Neural cell (in vitro differentiated cells): Measurements from ENCODE around the gene C5. TPM values are rescaled to one million over a fixed set of nuclear protein-coding genes. Genes with fewer than 3 reads are reported as not detected.

Source experiments
- H2AFZ ChIP-seq: fragments of 200-600, 300-800 bp; sonication (generic), shearing (Covaris generic); 2 replicates; pipeline ENCODE4 v1.6.0; 2014; ENCODE audit warnings: low read depth, mild to moderate bottlenecking, antibody characterized with exemption, low read length, moderate library complexity
- H3F3A ChIP-seq: fragments of 200-600 bp; shearing (Covaris generic); 2 replicates; pipeline ENCODE4 v1.6.1; 2016; ENCODE audit warnings: mild to moderate bottlenecking, moderate library complexity, mixed read lengths, antibody characterized with exemption, low read length; ENCODE audit not compliant: insufficient read depth, poor library complexity, severe bottlenecking
- H3K27ac ChIP-seq: fragments of 200-600, 300-800 bp; sonication (generic), shearing (Covaris generic); 2 replicates; pipeline ENCODE4 v1.5.1; 2014; ENCODE audit warnings: mild to moderate bottlenecking, low read length, moderate library complexity
- H3K27me3 ChIP-seq: fragments of 300-800, 200-600 bp; sonication (generic), shearing (Covaris generic); 2 replicates; pipeline ENCODE4 v1.6.0; 2014; ENCODE audit warnings: mild to moderate bottlenecking, low read depth, low read length, moderate library complexity; ENCODE audit not compliant: insufficient read depth
- H3K36me3 ChIP-seq: fragments of 300-800, 200-600 bp; sonication (generic), shearing (Covaris generic); 2 replicates; pipeline ENCODE4 v1.5.1; 2014; ENCODE audit warnings: mild to moderate bottlenecking, antibody characterized with exemption, low read length, moderate library complexity; ENCODE audit not compliant: insufficient read depth
- H3K4me2 ChIP-seq: fragments of 300-800, 200-600 bp; sonication (generic), shearing (Covaris generic); 2 replicates; pipeline ENCODE4 v1.6.0; 2014; ENCODE audit warnings: mild to moderate bottlenecking, low read length
- H3K4me3 ChIP-seq: fragments of 300-800, 200-600 bp; sonication (generic), shearing (Covaris generic); 2 replicates; pipeline ENCODE4 v1.5.1; 2014; ENCODE audit warnings: mild to moderate bottlenecking, low read length, moderate library complexity
- H3K79me2 ChIP-seq: fragments of 200-600 bp; shearing (Covaris generic); replicated peaks from 2 replicates; pipeline ENCODE4 v1.6.0; 2014; ENCODE audit warnings: mild to moderate bottlenecking, low read length, moderate library complexity; ENCODE audit not compliant: insufficient read depth
- H3K9ac ChIP-seq: fragments of 300-800, 200-600 bp; sonication (generic), shearing (Covaris generic); 2 replicates; pipeline ENCODE4 v1.6.1; 2016; ENCODE audit warnings: mild to moderate bottlenecking, low read length, mixed read lengths
- H3K9me2 ChIP-seq: fragments of 200-600 bp; shearing (Covaris generic); 2 replicates; pipeline ENCODE4 v1.6.1; 2016; ENCODE audit warnings: mild to moderate bottlenecking, low read length, mixed read lengths; ENCODE audit not compliant: insufficient read depth
- H3K9me3 ChIP-seq: fragments of 200-600, 300-800 bp; sonication (generic), shearing (Covaris generic); 2 replicates; pipeline ENCODE4 v1.6.1; 2016; ENCODE audit warnings: mild to moderate bottlenecking, mixed run types, low read length, moderate library complexity, mixed read lengths
- H4K20me1 ChIP-seq: fragments of 200-600 bp; shearing (Covaris generic); 2 replicates; pipeline ENCODE4 v1.6.1; 2016; ENCODE audit warnings: mild to moderate bottlenecking, mixed run types; ENCODE audit not compliant: insufficient read depth
- CTCF ChIP-seq: fragments of 450-650 bp; IDR thresholded peaks from 2 replicates; pipeline ENCODE4 v1.5.1; 2014; ENCODE audit warnings: antibody characterized with exemption, mild to moderate bottlenecking, moderate library complexity; ENCODE audit not compliant: poor library complexity, severe bottlenecking
- EP300 ChIP-seq: fragments of 450-650 bp; conservative IDR thresholded peaks from 2 replicates; pipeline ENCODE4 v1.6.1; 2014; ENCODE audit warnings: antibody characterized with exemption, mild to moderate bottlenecking, moderate library complexity; ENCODE audit not compliant: poor library complexity, severe bottlenecking
- EZH2 ChIP-seq: fragments of 200-600, 300-800 bp; shearing (Covaris generic), sonication (generic); IDR thresholded peaks from 2 replicates; pipeline ENCODE4 v1.6.1; 2014; ENCODE audit warnings: antibody characterized with exemption, low read length, borderline replicate concordance, mild to moderate bottlenecking; ENCODE audit not compliant: insufficient read depth, poor library complexity, severe bottlenecking
- MXI1 ChIP-seq: fragments of 450-650 bp; conservative IDR thresholded peaks from 2 replicates; pipeline ENCODE4 v1.6.1; 2014; ENCODE audit warnings: antibody characterized with exemption, mild to moderate bottlenecking; ENCODE audit not compliant: poor library complexity, severe bottlenecking
- POLR2AphosphoS5 ChIP-seq: IDR thresholded peaks from 2 replicates; pipeline ENCODE4 v1.6.1; 2012
- RAD21 ChIP-seq: fragments of 450-650 bp; conservative IDR thresholded peaks from 2 replicates; pipeline ENCODE4 v1.6.1; 2014; ENCODE audit warnings: antibody characterized with exemption, mild to moderate bottlenecking, moderate library complexity
- REST ChIP-seq: IDR thresholded peaks from 2 replicates; pipeline ENCODE4 v1.6.1; 2012; ENCODE audit warnings: borderline replicate concordance
- SMC3 ChIP-seq: fragments of 450-650 bp; conservative IDR thresholded peaks from 2 replicates; pipeline ENCODE4 v1.6.1; 2014; ENCODE audit warnings: antibody characterized with exemption, mild to moderate bottlenecking, moderate library complexity; ENCODE audit not compliant: poor library complexity
- TAF1 ChIP-seq: IDR thresholded peaks from 2 replicates; pipeline ENCODE4 v1.6.1; 2012; ENCODE audit warnings: low read depth
- polyA plus RNA-seq: library from polyadenylated mRNA; depleted of rRNA; stranded (reverse); fragments of >200 nt; gene quantifications from 2 replicates; pipeline ENCODE4 v1.2.3, GENCODE V29; 2014

The C5 gene
- polyA plus RNA-seq, 1 donor from 2014 or later = 3.8 TPM

DNA sequence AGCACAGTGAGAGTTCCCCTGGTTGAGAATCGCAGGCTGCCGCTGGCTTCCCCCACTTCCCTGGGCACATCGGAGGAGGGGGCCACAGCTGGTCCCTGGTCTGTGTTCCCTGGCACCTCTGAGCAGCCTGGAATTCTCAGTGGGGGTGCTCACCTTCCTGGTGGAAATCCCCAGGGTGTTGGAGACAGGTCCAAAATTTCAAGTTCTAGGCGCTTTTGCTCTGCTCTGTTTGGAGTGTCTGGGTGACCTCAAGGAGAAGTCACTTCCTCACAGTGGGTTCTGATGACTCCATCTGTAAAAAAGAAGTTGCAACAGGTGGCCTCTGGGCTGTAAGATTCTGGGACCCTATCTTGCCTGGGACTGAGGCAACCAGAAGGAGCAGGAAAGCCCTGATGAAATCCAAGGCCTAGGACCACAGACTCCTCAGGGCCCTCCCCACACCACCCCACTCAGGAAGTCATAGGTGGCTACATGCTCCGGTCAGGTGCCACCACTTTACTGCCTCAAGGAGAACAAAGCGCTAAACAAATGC, 123.6 kb downstream of the C5 start, which contains the start of gene TRAF1:
Gene TRAF1, minus strand, starts transcription at position 400 of the 532 bp plus-strand sequence. CDS start 721 bp downstream, outside the sequence.
- Histone ChIP-seq H3K9ac (no peak within 1 kb of the TSS), H3F3A (no peaks in the 10 kb centered on the region), H3K79me2 (no peaks in the 10 kb centered on the region), H3K36me3 (no peaks in the 10 kb centered on the region), H3K27ac (no peak within 1 kb of the TSS), H3K4me3 (no peak within 1 kb of the TSS), H3K27me3 (peaks cover 15% of the 10 kb centered on the region), H2AFZ (no peak within 1 kb of the TSS), H4K20me1 (no peaks in the 10 kb centered on the region), H3K9me2 (no peaks in the 10 kb centered on the region), H3K9me3 (no peaks in the 10 kb centered on the region), H3K4me2 (no peak within 1 kb of the TSS)
- TF ChIP-seq TAF1 (no peak), RAD21 (no peak), SMC3 (no peak)

GRCh38 chr9:120925535-120926396, 124.3 kb downstream of the C5 start:
- H2AFZ ChIP-seq = no peak overlapping the region
- H3K27ac ChIP-seq = no peak overlapping the region
- TF ChIP-seq POLR2AphosphoS5 (no peak), TAF1 (no peak), CTCF (no peak), EZH2 (no peak), EP300 (no peak), REST (no peak), SMC3 (no peak), RAD21 (no peak), MXI1 (no peak)
- no peaks in the 10 kb centered on the region for H4K20me1 ChIP-seq
- no peaks in the 10 kb centered on the region for H3K9me3 ChIP-seq
- no peaks in the 10 kb centered on the region for H3K9me2 ChIP-seq
- no peaks in the 10 kb centered on the region for H3K79me2 ChIP-seq
- H3K27me3 ChIP-seq = peaks cover 15% of the 10 kb centered on the region
- H3K9ac ChIP-seq = no peak overlapping the region
- H3K4me3 ChIP-seq = no peak overlapping the region
- no peaks in the 10 kb centered on the region for H3K36me3 ChIP-seq
- H3F3A ChIP-seq = no peaks in the 10 kb centered on the region
- no peak overlapping the region for H3K4me2 ChIP-seq
